NT2/D1 (cell line): ENCODE data around the gene RYK.

Experiments
- DNase-seq: peaks from one replicate; pipeline ENCODE4 v3.0.0-alpha.2; 2011; ENCODE audit warnings: low read depth, low spot score
- H3K27me3 ChIP-seq: 2 replicates; pipeline ENCODE4 v1.6.0; 2011; ENCODE audit warnings: mild to moderate bottlenecking; ENCODE audit not compliant: insufficient read length, insufficient read depth
- H3K36me3 ChIP-seq: 2 replicates; pipeline ENCODE4 v1.6.1; 2011; ENCODE audit warnings: mild to moderate bottlenecking, low read length, mixed read lengths; ENCODE audit not compliant: insufficient read depth, insufficient read length
- H3K4me1 ChIP-seq: 2 replicates; pipeline ENCODE4 v1.5.1; 2011; ENCODE audit not compliant: insufficient read depth, insufficient read length
- H3K4me3 ChIP-seq: 2 replicates; pipeline ENCODE4 v1.5.1; 2011; ENCODE audit warnings: low read depth; ENCODE audit not compliant: insufficient read length
- H3K9ac ChIP-seq: 2 replicates; pipeline ENCODE4 v1.6.0; 2011; ENCODE audit warnings: low read depth; ENCODE audit not compliant: insufficient read length
- H3K9me3 ChIP-seq: 2 replicates; pipeline ENCODE4 v1.5.1; 2011; ENCODE audit warnings: mild to moderate bottlenecking, low read length; ENCODE audit not compliant: insufficient read depth
- SUZ12 ChIP-seq: IDR thresholded peaks from 2 replicates; pipeline ENCODE4 v1.6.1; 2011; ENCODE audit not compliant: insufficient read length, insufficient read depth; ENCODE audit errors: extremely low read depth
- YY1 ChIP-seq: IDR thresholded peaks from 2 replicates; pipeline ENCODE4 v1.6.1; 2011; ENCODE audit not compliant: insufficient read length, insufficient read depth
- ZNF274 ChIP-seq: IDR thresholded peaks from 2 replicates; pipeline ENCODE4 v1.6.1; 2011; ENCODE audit warnings: mild to moderate bottlenecking, low read depth, low read length

RYK gene

DNA sequence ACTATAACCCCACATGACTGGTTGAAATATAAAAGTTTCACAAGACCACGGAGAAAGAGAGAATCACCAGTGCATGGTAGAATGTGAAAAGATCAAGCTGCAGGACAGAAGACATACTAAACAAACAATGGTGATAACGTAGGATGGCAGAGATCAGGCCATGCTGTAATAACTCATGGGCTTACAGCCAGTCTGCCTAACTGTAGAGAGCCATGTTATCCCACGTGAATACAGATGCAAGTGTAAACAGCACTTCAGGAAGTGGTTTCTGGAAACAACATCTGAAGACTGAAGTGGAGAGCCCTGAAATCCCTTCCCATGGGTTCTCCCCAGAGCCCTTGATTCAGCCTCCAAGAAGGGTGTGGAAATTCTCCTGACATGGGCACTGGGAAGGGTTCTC, 117.7 kb downstream of the RYK start:
- peaks cover 3% of the 10 kb centered on the region for H3K4me1 ChIP-seq
- H3K27me3 ChIP-seq, result no peaks in the 10 kb centered on the region
- no peak overlapping the region for H3K9ac ChIP-seq
- no peak for DNase-seq
- H3K9me3 ChIP-seq, result peaks cover 26% of the 10 kb centered on the region
- H3K4me3 ChIP-seq, result no peak overlapping the region
- TF ChIP-seq YY1, result no peak
- no peak for TF ChIP-seq SUZ12
- no peak for TF ChIP-seq ZNF274
- no peaks in the 10 kb centered on the region for H3K36me3 ChIP-seq

DNA sequence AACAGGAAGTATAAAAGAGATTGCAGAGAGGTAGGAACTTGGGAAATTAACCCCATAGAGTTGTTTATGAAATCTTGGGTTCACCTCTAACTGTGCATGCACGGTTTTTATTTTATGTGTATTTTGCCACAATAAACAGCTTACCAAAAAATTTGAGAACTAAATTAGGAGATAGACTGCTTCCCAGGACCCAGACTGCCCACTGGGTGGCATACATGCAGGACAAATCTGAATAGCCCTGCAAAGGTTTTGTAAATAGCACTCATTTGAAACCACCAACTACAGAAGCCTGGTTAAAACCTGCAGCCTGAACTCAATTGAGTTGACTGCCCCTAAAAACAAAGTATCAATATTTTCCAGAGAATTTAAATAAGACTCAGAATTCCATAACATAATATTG, 124.5 kb downstream of the RYK start:
- no peak overlapping the region for H3K9ac ChIP-seq
- H3K9me3 ChIP-seq, result peaks cover 38% of the 10 kb centered on the region
- H3K4me3 ChIP-seq, result no peak overlapping the region
- no peaks in the 10 kb centered on the region for H3K4me1 ChIP-seq
- no peak for DNase-seq
- H3K36me3 ChIP-seq, result no peaks in the 10 kb centered on the region
- no peaks in the 10 kb centered on the region for H3K27me3 ChIP-seq
- TF ChIP-seq YY1, result no peak
- no peak for TF ChIP-seq ZNF274
- TF ChIP-seq SUZ12, result no peak

GRCh38 chr3:134114726-134115125, 135.9 kb downstream of the RYK start:
- no peak for DNase-seq
- Histone ChIP-seq H3K9me3 (peaks cover 7% of the 10 kb centered on the region; the same call in 1 of the 2 replicates), H3K4me1 (no peaks in the 10 kb centered on the region), H3K4me3 (no peak overlapping the region), H3K9ac (no peak overlapping the region), H3K27me3 (no peaks in the 10 kb centered on the region), H3K36me3 (no peaks in the 10 kb centered on the region)
- TF ChIP-seq YY1 (no peak), ZNF274 (no peak), SUZ12 (no peak)

DNA sequence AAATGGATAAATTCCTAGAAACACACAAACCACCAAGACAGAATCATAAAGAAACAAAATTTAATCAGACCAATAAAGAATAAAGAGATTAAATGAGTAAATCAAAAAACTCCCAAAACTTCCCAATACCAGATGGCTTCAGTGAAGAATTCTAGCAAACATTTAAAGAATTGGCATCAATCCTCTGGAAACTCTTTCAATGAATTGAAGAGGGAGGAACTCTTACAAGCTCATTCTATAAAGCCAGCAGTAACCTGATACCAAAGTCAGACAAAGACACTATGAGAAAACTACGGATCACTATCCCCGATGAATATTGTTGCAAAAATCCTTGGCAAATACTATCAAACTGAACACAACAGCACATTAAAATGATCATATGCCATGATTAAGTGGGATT, 139.0 kb downstream of the RYK start:
- H3K9me3 ChIP-seq, result no peaks in the 10 kb centered on the region
- TF ChIP-seq YY1 (no peak), SUZ12 (no peak), ZNF274 (no peak)

GRCh38 chr3:134110963-134111362, 139.7 kb downstream of the RYK start:
- Histone ChIP-seq H3K27me3 (no peaks in the 10 kb centered on the region), H3K9me3 (no peaks in the 10 kb centered on the region), H3K36me3 (no peaks in the 10 kb centered on the region), H3K4me3 (no peak overlapping the region), H3K9ac (no peak overlapping the region), H3K4me1 (no peaks in the 10 kb centered on the region)
- TF ChIP-seq SUZ12 (no peak), ZNF274 (no peak), YY1 (no peak)
- no peak for DNase-seq

More for the DNA sequence above, 139.0 kb downstream of the RYK start:
- Histone ChIP-seq H3K27me3 (no peaks in the 10 kb centered on the region), H3K36me3 (no peaks in the 10 kb centered on the region), H3K4me3 (no peak overlapping the region), H3K9ac (no peak overlapping the region), H3K4me1 (no peaks in the 10 kb centered on the region)
- DNase-seq, result no peak
